Mesendoderm (in vitro differentiated cells): Measurements from ENCODE around the gene SCYGR3.

Experiments used
- DNase-seq: peaks from one replicate; pipeline ENCODE4 v3.0.0; 2013
- H2AK5ac ChIP-seq: 2 replicates; pipeline ENCODE4 v1.6.1; 2013; ENCODE audit warnings: low read length, inconsistent platforms
- H2BK120ac ChIP-seq: 2 replicates; pipeline ENCODE4 v1.6.1; 2013; ENCODE audit warnings: low read depth, mild to moderate bottlenecking, low read length, moderate library complexity, mixed read lengths
- H2BK15ac ChIP-seq: replicated peaks from 2 replicates; pipeline ENCODE4 v1.6.1; 2013; ENCODE audit warnings: low read depth, mild to moderate bottlenecking, moderate library complexity
- H2BK5ac ChIP-seq: 2 replicates; pipeline ENCODE4 v1.6.1; 2013; ENCODE audit warnings: low read length, inconsistent platforms
- H3K18ac ChIP-seq: 2 replicates; pipeline ENCODE4 v1.6.1; 2013; ENCODE audit warnings: mild to moderate bottlenecking, low read length, mixed read lengths
- H3K23ac ChIP-seq: one replicate; pipeline ENCODE4 v1.6.1; 2013; ENCODE audit warnings: low read length
- H3K27ac ChIP-seq: 2 replicates; pipeline ENCODE4 v1.5.1; 2013; ENCODE audit warnings: low read depth, mild to moderate bottlenecking, inconsistent platforms, low read length, moderate library complexity
- H3K27me3 ChIP-seq: 2 replicates; pipeline ENCODE4 v1.6.1; 2013; ENCODE audit warnings: low read length, control low read depth, mild to moderate bottlenecking, inconsistent platforms; ENCODE audit not compliant: insufficient read depth, poor library complexity
- H3K36me3 ChIP-seq: 2 replicates; pipeline ENCODE4 v1.6.1; 2013; ENCODE audit warnings: low read length, inconsistent platforms; ENCODE audit not compliant: control insufficient read depth, insufficient read depth
- H3K4ac ChIP-seq: one replicate; pipeline ENCODE4 v1.6.1; 2013; ENCODE audit warnings: low read depth, mild to moderate bottlenecking, low read length, moderate library complexity
- H3K4me1 ChIP-seq: 2 replicates; pipeline ENCODE4 v1.6.1; 2013; ENCODE audit warnings: low read depth, low read length, inconsistent platforms; ENCODE audit not compliant: control insufficient read depth
- H3K4me2 ChIP-seq: 2 replicates; pipeline ENCODE4 v1.6.1; 2013; ENCODE audit warnings: low read length
- H3K4me3 ChIP-seq: 2 replicates; pipeline ENCODE4 v1.5.1; 2013; ENCODE audit warnings: mild to moderate bottlenecking, low read length
- H3K56ac ChIP-seq: one replicate; pipeline ENCODE4 v1.6.1; 2013; ENCODE audit warnings: low read length
- H3K79me1 ChIP-seq: 2 replicates; pipeline ENCODE4 v1.6.1; 2013; ENCODE audit warnings: low read length, inconsistent platforms
- H3K79me2 ChIP-seq: 2 replicates; pipeline ENCODE4 v1.6.1; 2013; ENCODE audit warnings: mild to moderate bottlenecking, low read length; ENCODE audit not compliant: control insufficient read depth, insufficient read depth
- H3K9ac ChIP-seq: 2 replicates; pipeline ENCODE4 v1.6.1; 2013; ENCODE audit warnings: low read length, inconsistent platforms
- H4K5ac ChIP-seq: one replicate; pipeline ENCODE4 v1.6.1; 2013; ENCODE audit warnings: low read length
- H4K8ac ChIP-seq: one replicate; pipeline ENCODE4 v1.6.1; 2013; ENCODE audit warnings: low read depth, mild to moderate bottlenecking, control low read depth, low read length, moderate library complexity
- WGBS: extraction: QIAGEN DNeasy Blood & Tissue Kit; methylation state at CpG from one replicate; pipeline ENCODE4 v1.1.7; 2013; ENCODE audit warnings: low lambda C conversion rate, missing lambda C conversion rate; ENCODE audit not compliant: insufficient coverage; ENCODE audit errors: extremely low coverage; 5-methylcytosine and 5-hydroxymethylcytosine counted together

Gene SCYGR3

DNA sequence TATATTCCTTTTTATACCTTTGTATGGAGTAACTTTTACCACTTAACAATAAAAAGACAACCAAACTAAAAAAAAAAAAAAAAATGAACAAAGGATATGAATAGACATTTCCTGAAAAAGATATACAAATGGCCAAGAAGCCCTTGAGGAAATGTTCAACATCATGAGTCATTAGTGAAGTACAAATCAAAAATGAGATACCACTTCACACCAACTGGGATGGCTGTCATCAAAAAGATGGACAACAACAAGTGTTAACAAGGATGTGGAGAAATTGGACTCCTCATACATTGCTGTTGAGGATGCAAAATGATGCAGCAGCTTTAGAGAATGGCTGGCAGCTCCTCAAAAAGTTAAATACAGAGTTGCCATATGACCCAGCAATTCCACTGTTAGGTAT lies 38.5 kb downstream of the SCYGR3 start:
- H2BK15ac ChIP-seq: no peak overlapping the region
- no peak for DNase-seq
- no peak overlapping the region for H4K8ac ChIP-seq
- no peak overlapping the region for H2AK5ac ChIP-seq
- H3K23ac ChIP-seq: no peak overlapping the region
- H3K4me1 ChIP-seq: no peaks in the 10 kb centered on the region
- no peaks in the 10 kb centered on the region for H3K79me2 ChIP-seq
- no peak overlapping the region for H3K9ac ChIP-seq
- no peak overlapping the region for H3K4ac ChIP-seq
- H3K56ac ChIP-seq: no peak overlapping the region
- H3K36me3 ChIP-seq: no peaks in the 10 kb centered on the region
- H3K27ac ChIP-seq: no peak overlapping the region
- no peak overlapping the region for H2BK120ac ChIP-seq
- H4K5ac ChIP-seq: no peak overlapping the region
- H3K79me1 ChIP-seq: no peaks in the 10 kb centered on the region
- H3K27me3 ChIP-seq: no peaks in the 10 kb centered on the region
- no peak overlapping the region for H3K4me3 ChIP-seq
- no peak overlapping the region for H2BK5ac ChIP-seq
- H3K4me2 ChIP-seq: no peak overlapping the region
- no peak overlapping the region for H3K18ac ChIP-seq

DNA sequence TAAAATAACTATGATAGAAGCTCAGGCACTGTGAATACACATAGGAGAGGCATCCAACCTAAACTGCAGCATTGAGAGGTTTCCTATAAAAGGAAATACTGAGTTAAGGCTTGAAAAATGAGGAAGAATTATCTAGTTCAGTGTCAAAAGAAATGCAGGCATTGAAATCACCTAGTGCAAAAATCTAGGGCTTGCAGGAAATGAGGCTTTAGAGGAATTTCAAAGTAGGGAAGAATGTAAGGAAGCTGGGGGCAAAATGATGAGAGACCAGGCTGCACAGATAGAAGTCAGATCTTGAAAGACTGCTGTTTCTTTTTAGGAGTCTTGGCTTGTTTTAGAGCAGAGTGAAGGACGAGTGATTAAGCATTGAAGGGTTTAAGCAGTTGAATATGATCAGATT lies 44.0 kb downstream of the SCYGR3 start:
- no peak overlapping the region for H4K5ac ChIP-seq
- no peak overlapping the region for H2AK5ac ChIP-seq
- H3K9ac ChIP-seq: no peak overlapping the region
- H2BK120ac ChIP-seq: no peak overlapping the region
- H3K36me3 ChIP-seq: no peaks in the 10 kb centered on the region
- no peak overlapping the region for H3K27ac ChIP-seq
- H3K56ac ChIP-seq: no peak overlapping the region
- no CpG with 5 or more reads among the region's 1 CpG for WGBS
- H2BK15ac ChIP-seq: no peak overlapping the region
- no peak overlapping the region for H2BK5ac ChIP-seq
- H3K79me1 ChIP-seq: no peaks in the 10 kb centered on the region
- H3K23ac ChIP-seq: no peak overlapping the region
- no peak overlapping the region for H4K8ac ChIP-seq
- H3K4ac ChIP-seq: no peak overlapping the region
- no peaks in the 10 kb centered on the region for H3K27me3 ChIP-seq
- no peaks in the 10 kb centered on the region for H3K79me2 ChIP-seq
- H3K4me3 ChIP-seq: no peak overlapping the region
- H3K4me2 ChIP-seq: no peak overlapping the region
- peak; percentile 48 for DNase-seq
- no peaks in the 10 kb centered on the region for H3K4me1 ChIP-seq
- no peak overlapping the region for H3K18ac ChIP-seq

- no peaks in the 10 kb centered on the region for H3K27me3 ChIP-seq
- H3K27ac ChIP-seq: no peak overlapping the region
These were observed 45.8 kb downstream of the SCYGR3 start for GRCh38 chr2:227568852-227569169.

GRCh38 chr2:227566012-227566411 lies 48.6 kb downstream of the SCYGR3 start:
- H2BK5ac ChIP-seq: no peak overlapping the region
- no peaks in the 10 kb centered on the region for H3K79me1 ChIP-seq
- H3K9ac ChIP-seq: no peak overlapping the region
- H2AK5ac ChIP-seq: no peak overlapping the region
- H3K4me3 ChIP-seq: no peak overlapping the region
- no peaks in the 10 kb centered on the region for H3K79me2 ChIP-seq
- H3K4me1 ChIP-seq: no peaks in the 10 kb centered on the region
- no peak overlapping the region for H3K4ac ChIP-seq
- no peaks in the 10 kb centered on the region for H3K36me3 ChIP-seq
- H3K27me3 ChIP-seq: no peaks in the 10 kb centered on the region
- no peak overlapping the region for H3K4me2 ChIP-seq
- no peak overlapping the region for H4K8ac ChIP-seq
- H2BK15ac ChIP-seq: no peak overlapping the region
- H3K23ac ChIP-seq: no peak overlapping the region
- no peak overlapping the region for H3K56ac ChIP-seq
- H3K18ac ChIP-seq: no peak overlapping the region
- H3K27ac ChIP-seq: no peak overlapping the region
- H2BK120ac ChIP-seq: no peak overlapping the region
- no CpG with 5 or more reads among the region's 3 CpGs for WGBS
- H4K5ac ChIP-seq: no peak overlapping the region
- peak; percentile 16 for DNase-seq

More at GRCh38 chr2:227568852-227569169, 45.8 kb downstream of the SCYGR3 start:
- Histone ChIP-seq H3K36me3 (no peaks in the 10 kb centered on the region), H3K18ac (no peak overlapping the region), H4K5ac (no peak overlapping the region), H3K4me1 (no peaks in the 10 kb centered on the region), H3K4ac (no peak overlapping the region), H3K4me2 (no peak overlapping the region), H2BK15ac (no peak overlapping the region), H3K9ac (no peak overlapping the region), H2AK5ac (no peak overlapping the region), H3K79me2 (no peaks in the 10 kb centered on the region), H3K23ac (no peak overlapping the region), H2BK120ac (no peak overlapping the region), H4K8ac (no peak overlapping the region), H2BK5ac (no peak overlapping the region), H3K56ac (no peak overlapping the region), H3K4me3 (no peak overlapping the region), H3K79me1 (no peaks in the 10 kb centered on the region)
- DNase-seq: no peak
- no CpG with 5 or more reads among the region's 2 CpGs for WGBS

DNA sequence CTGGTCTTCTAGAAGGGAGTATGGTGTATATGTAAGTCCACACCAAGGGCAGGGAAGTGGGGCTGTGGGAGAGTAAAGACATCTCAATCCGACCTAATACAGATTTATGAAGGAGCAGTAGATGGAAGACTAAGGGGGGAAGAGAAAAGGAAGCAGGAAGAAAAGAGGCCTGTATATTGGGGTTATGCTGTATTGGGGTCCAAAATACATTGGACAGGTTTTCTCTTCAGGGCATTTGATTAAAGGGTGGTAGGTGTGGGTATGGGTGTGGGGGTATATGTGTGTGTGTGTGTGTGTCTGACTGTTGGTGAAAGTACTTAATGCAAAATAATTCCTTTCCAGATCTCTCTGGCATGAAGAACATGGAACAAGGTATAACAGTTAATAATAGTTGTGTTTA lies 49.6 kb downstream of the SCYGR3 start:
- H3K27me3 ChIP-seq: no peaks in the 10 kb centered on the region
- H4K5ac ChIP-seq: no peak overlapping the region
- no CpG with 5 or more reads among the region's 1 CpG for WGBS
- no peak overlapping the region for H3K18ac ChIP-seq
- DNase-seq: no peak
- no peaks in the 10 kb centered on the region for H3K79me1 ChIP-seq
- H3K27ac ChIP-seq: no peak overlapping the region
- no peak overlapping the region for H3K4me3 ChIP-seq
- no peak overlapping the region for H2BK15ac ChIP-seq
- no peaks in the 10 kb centered on the region for H3K36me3 ChIP-seq
- no peak overlapping the region for H4K8ac ChIP-seq
- H2AK5ac ChIP-seq: no peak overlapping the region
- H3K23ac ChIP-seq: no peak overlapping the region
- no peak overlapping the region for H2BK5ac ChIP-seq
- H3K79me2 ChIP-seq: no peaks in the 10 kb centered on the region
- no peak overlapping the region for H3K4ac ChIP-seq
- no peaks in the 10 kb centered on the region for H3K4me1 ChIP-seq
- H2BK120ac ChIP-seq: no peak overlapping the region
- no peak overlapping the region for H3K4me2 ChIP-seq
- H3K56ac ChIP-seq: no peak overlapping the region
- no peak overlapping the region for H3K9ac ChIP-seq
